Panc1 (cell line): ENCODE results near the gene PCNT. TPM values are rescaled to one million over a fixed set of nuclear protein-coding genes. Genes with fewer than 3 reads are reported as not detected.

Source experiments
- ATAC-seq: fragments of 200-7000 bp; cut with Tn5 transposase; 2 replicates; pipeline ENCODE4 v1.9.1; 2020; ENCODE audit warnings: mild to moderate bottlenecking, moderate library complexity
- BruUV-seq: library from RNA; stranded (reverse); fragments of 400-500 nt; replicated peaks from 2 replicates; lab custom pipeline; 2021; lab: Mats Ljungman, UMichigan
- CTCF ChIA-PET: fragments of 300-600 bp; sonication (Branson Sonifier 250); formaldehyde crosslinking; loops from one replicate; lab custom pipeline; 2022; ENCODE audit warnings: antibody characterized with exemption; lab: Charles Lee
- POLR2A ChIA-PET: fragments of 300-600 bp; sonication (Branson Sonifier 250); formaldehyde crosslinking; loops from one replicate; lab custom pipeline; 2022; ENCODE audit warnings: antibody characterized with exemption; lab: Charles Lee
- DNase-seq: peaks from one replicate; pipeline ENCODE4 v3.0.0-alpha.2; 2010; ENCODE audit warnings: low read depth, low spot score
- H3K27ac ChIP-seq: 2 replicates; pipeline ENCODE4 v1.5.1; 2011; ENCODE audit warnings: mild to moderate bottlenecking, low read length, inconsistent platforms
- H3K27me3 ChIP-seq: fragments of 200-500 bp; sonication (Bioruptor generic); 2 replicates; pipeline ENCODE4 v1.6.0; 2014; ENCODE audit warnings: low read length, inconsistent platforms; ENCODE audit not compliant: control insufficient read depth, insufficient read depth
- H3K36me3 ChIP-seq: fragments of 200-500 bp; sonication (Bioruptor generic); 2 replicates; pipeline ENCODE4 v1.5.1; 2014; ENCODE audit warnings: inconsistent platforms, mild to moderate bottlenecking, low read length, moderate library complexity; ENCODE audit not compliant: control insufficient read depth, insufficient read depth
- H3K4me1 ChIP-seq: 2 replicates; pipeline ENCODE4 v1.5.1; 2011; ENCODE audit warnings: inconsistent platforms, mild to moderate bottlenecking, low read length, moderate library complexity; ENCODE audit not compliant: control insufficient read depth, insufficient read depth
- H3K4me3 ChIP-seq, 2 experiments: 2 replicates each; pipeline ENCODE4 v1.5.1; 2011 to 2012; ENCODE audit warnings: low read depth in 2 of 2, low read length in 2 of 2, mild to moderate bottlenecking in 2 of 2, inconsistent platforms in 1 of 2, moderate library complexity in 1 of 2
- H3K9me3 ChIP-seq: fragments of 200-500 bp; sonication (Bioruptor generic); 2 replicates; pipeline ENCODE4 v1.5.1; 2014; ENCODE audit warnings: low read depth, mild to moderate bottlenecking, inconsistent platforms, low read length, moderate library complexity; ENCODE audit not compliant: control insufficient read depth, insufficient read depth
- POLR2AphosphoS5 ChIP-seq: IDR thresholded peaks from 2 replicates; pipeline ENCODE4 v1.6.1; 2012; ENCODE audit warnings: mild to moderate bottlenecking, low read depth, low read length, moderate library complexity
- SIN3A ChIP-seq: IDR thresholded peaks from 2 replicates; pipeline ENCODE4 v1.6.1; 2012; ENCODE audit warnings: low read depth, mild to moderate bottlenecking, low read length, moderate library complexity, borderline replicate concordance; ENCODE audit not compliant: insufficient read depth
- TCF7L2 ChIP-seq: IDR thresholded peaks from 2 replicates; pipeline ENCODE4 v1.6.1; 2011; ENCODE audit warnings: mild to moderate bottlenecking, low read depth, low read length, inconsistent platforms
- in situ Hi-C: cut with HindIII; loops from 2 replicates; pipeline ENCODE4 v1.10.0; 2016; ENCODE audit warnings: low sequenced_read_pairs, low pct_unique_long_range_greater_than_20kb
- intact Hi-C: fragments of 100-400 bp; cut with micrococcal nuclease; formaldehyde crosslinking; loops from one replicate; pipeline ENCODE4 v1.10.0; 2022; ENCODE audit not compliant: unreplicated experiment
- total RNA-seq: library from RNA; stranded (reverse); gene quantifications from one replicate; pipeline ENCODE4 v1.2.1, GENCODE V29; 2021; ENCODE audit not compliant: unreplicated experiment
- TF ChIP-seq, protein P1 (sequence below), 2 experiments: IDR thresholded peaks; 2 replicates each; pipeline ENCODE4 v1.6.1; 2011 to 2012; ENCODE audit warnings: low read depth in 2 of 2, control low read depth in 1 of 2, low read length in 1 of 2, mild to moderate bottlenecking in 1 of 2, moderate library complexity in 1 of 2; ENCODE audit not compliant: insufficient read depth in 1 of 2
- TF ChIP-seq, protein P2 (sequence below): fragments of 450-650 bp; IDR thresholded peaks from 2 replicates; pipeline ENCODE4 v1.5.1; 2017; ENCODE audit warnings: mild to moderate bottlenecking

PCNT gene
- total RNA-seq, 1 experiment from 2014 or later: 44.3 TPM

DNA sequence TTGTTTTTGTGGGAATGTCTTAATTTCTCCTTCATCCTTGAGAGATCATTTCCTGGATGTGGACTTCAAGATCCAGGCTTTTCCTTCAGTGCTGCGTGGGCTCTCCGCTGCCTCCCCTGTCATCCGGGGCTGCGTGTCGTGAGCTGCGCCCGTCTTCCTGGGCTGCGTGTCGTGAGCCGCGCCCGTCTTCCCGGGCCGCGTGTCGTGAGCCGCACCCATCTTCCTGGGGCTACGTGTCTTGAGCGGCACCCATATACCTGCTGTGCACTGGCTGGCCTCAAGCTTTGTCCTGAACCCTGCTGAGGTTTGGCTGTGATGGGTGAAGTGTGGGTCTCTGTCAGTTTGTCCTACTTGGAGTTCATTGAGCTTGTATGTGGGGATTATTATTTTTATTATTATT lies 55.1 kb downstream of the PCNT start:
- H3K27me3 ChIP-seq: no peaks in the 10 kb centered on the region
- H3K4me1 ChIP-seq: no peaks in the 10 kb centered on the region
- no peak for ATAC-seq
- ChIA-PET POLR2A (no interaction called here), CTCF (no interaction called here)
- H3K36me3 ChIP-seq: no peaks in the 10 kb centered on the region
- TF ChIP-seq TCF7L2: no peak
- TF ChIP-seq, protein P1, sequence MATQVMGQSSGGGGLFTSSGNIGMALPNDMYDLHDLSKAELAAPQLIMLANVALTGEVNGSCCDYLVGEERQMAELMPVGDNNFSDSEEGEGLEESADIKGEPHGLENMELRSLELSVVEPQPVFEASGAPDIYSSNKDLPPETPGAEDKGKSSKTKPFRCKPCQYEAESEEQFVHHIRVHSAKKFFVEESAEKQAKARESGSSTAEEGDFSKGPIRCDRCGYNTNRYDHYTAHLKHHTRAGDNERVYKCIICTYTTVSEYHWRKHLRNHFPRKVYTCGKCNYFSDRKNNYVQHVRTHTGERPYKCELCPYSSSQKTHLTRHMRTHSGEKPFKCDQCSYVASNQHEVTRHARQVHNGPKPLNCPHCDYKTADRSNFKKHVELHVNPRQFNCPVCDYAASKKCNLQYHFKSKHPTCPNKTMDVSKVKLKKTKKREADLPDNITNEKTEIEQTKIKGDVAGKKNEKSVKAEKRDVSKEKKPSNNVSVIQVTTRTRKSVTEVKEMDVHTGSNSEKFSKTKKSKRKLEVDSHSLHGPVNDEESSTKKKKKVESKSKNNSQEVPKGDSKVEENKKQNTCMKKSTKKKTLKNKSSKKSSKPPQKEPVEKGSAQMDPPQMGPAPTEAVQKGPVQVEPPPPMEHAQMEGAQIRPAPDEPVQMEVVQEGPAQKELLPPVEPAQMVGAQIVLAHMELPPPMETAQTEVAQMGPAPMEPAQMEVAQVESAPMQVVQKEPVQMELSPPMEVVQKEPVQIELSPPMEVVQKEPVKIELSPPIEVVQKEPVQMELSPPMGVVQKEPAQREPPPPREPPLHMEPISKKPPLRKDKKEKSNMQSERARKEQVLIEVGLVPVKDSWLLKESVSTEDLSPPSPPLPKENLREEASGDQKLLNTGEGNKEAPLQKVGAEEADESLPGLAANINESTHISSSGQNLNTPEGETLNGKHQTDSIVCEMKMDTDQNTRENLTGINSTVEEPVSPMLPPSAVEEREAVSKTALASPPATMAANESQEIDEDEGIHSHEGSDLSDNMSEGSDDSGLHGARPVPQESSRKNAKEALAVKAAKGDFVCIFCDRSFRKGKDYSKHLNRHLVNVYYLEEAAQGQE (IDR thresholded peaks at IDR 0.05; ENCODE audit: insufficient read depth in 1 of 2, low read depth in 2 of 2, low read length in 1 of 2): no peak
- no peak for TF ChIP-seq SIN3A
- no peak for TF ChIP-seq POLR2AphosphoS5
- TF ChIP-seq, protein P2, sequence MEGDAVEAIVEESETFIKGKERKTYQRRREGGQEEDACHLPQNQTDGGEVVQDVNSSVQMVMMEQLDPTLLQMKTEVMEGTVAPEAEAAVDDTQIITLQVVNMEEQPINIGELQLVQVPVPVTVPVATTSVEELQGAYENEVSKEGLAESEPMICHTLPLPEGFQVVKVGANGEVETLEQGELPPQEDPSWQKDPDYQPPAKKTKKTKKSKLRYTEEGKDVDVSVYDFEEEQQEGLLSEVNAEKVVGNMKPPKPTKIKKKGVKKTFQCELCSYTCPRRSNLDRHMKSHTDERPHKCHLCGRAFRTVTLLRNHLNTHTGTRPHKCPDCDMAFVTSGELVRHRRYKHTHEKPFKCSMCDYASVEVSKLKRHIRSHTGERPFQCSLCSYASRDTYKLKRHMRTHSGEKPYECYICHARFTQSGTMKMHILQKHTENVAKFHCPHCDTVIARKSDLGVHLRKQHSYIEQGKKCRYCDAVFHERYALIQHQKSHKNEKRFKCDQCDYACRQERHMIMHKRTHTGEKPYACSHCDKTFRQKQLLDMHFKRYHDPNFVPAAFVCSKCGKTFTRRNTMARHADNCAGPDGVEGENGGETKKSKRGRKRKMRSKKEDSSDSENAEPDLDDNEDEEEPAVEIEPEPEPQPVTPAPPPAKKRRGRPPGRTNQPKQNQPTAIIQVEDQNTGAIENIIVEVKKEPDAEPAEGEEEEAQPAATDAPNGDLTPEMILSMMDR: no peak
- in situ Hi-C loops (no loop called here), intact Hi-C loops (no loop called here)
- no peaks in the 10 kb centered on the region for H3K9me3 ChIP-seq
- DNase-seq: no peak
- no peak overlapping the region for H3K4me3 ChIP-seq
- no peak overlapping the region for H3K27ac ChIP-seq
- BruUV-seq: no TSS peak

DNA sequence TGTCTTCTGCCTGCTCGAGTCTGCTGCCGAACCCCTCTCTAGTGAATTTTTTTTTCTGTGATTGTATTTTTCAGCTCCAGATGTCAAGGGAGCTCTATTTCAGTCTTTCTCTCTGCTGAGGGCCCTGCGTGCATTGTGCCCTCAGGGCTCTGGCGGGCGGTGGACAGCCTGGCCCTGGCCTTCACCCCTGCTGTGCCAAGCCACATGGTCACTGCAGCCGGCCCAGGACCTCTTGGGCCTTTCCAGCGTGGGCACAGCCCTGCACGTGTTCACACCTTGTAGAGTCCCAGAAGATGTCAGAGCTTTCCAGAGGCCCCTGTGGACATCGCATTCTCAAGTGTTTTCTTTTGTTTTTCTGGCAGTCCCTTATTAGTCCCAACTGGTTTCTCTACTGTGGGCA lies 55.7 kb downstream of the PCNT start:
- Histone ChIP-seq H3K4me1 (no peaks in the 10 kb centered on the region), H3K36me3 (no peaks in the 10 kb centered on the region), H3K4me3 (no peak overlapping the region), H3K27ac (no peak overlapping the region), H3K27me3 (no peaks in the 10 kb centered on the region), H3K9me3 (no peaks in the 10 kb centered on the region)
- TF ChIP-seq TCF7L2: no peak
- TF ChIP-seq, protein P1 (IDR thresholded peaks at IDR 0.05; ENCODE audit: insufficient read depth in 1 of 2, low read depth in 2 of 2, low read length in 1 of 2): no peak
- TF ChIP-seq SIN3A: no peak
- no peak for TF ChIP-seq POLR2AphosphoS5
- TF ChIP-seq, protein P2: no peak
- CTCF ChIA-PET: no interaction called here
- DNase-seq (no peak), ATAC-seq (no peak)
- intact Hi-C loops (no loop called here), in situ Hi-C loops (no loop called here)
- POLR2A ChIA-PET: no interaction called here
- no TSS peak for BruUV-seq
